ENCODE data around the gene MLXIPL.

MLXIPL gene

GRCh38 chr7:73650524-73650923 lies 26.2 kb upstream of the MLXIPL start:
- ATAC-seq (replicated peaks) (no peak), DNase-seq (no peak)
- no peak overlapping the region for H3K27ac Mint-ChIP-seq
- H3K4me3 Mint-ChIP-seq: no peak overlapping the region
- peaks cover 70 to 77% of the 10 kb centered on the region in 2 donors for H3K27me3 Mint-ChIP-seq
- peaks cover 0 to 2% of the 10 kb centered on the region in 2 donors for H3K9me3 Mint-ChIP-seq
- no peaks in the 10 kb centered on the region for H3K36me3 Mint-ChIP-seq
- peaks cover 16 to 18% of the 10 kb centered on the region in 2 donors for H3K4me1 Mint-ChIP-seq

GRCh38 chr7:73649576-73649975 lies 25.3 kb upstream of the MLXIPL start:
- no peak for DNase-seq
- Mint-ChIP-seq H3K27me3 (peaks cover 72 to 79% of the 10 kb centered on the region in 2 donors), H3K4me1 (peaks cover 16 to 18% of the 10 kb centered on the region in 2 donors), H3K9me3 (no peaks in the 10 kb centered on the region), H3K36me3 (no peaks in the 10 kb centered on the region), H3K27ac (no peak overlapping the region), H3K4me3 (no peak overlapping the region)
- no peak for ATAC-seq (replicated peaks)

GRCh38 chr7:73648593-73649332 lies 24.4 kb upstream of the MLXIPL start:
- H3K27me3 Mint-ChIP-seq: peaks cover 76 to 85% of the 10 kb centered on the region in 2 donors
- no peak for ATAC-seq (replicated peaks)
- no peak overlapping the region for H3K27ac Mint-ChIP-seq
- no peak for DNase-seq
- H3K36me3 Mint-ChIP-seq: no peaks in the 10 kb centered on the region
- peak overlapping the region; percentile 63 to 66 for H3K4me3 Mint-ChIP-seq
- H3K4me1 Mint-ChIP-seq: peaks cover 16 to 18% of the 10 kb centered on the region in 2 donors
- no peaks in the 10 kb centered on the region for H3K9me3 Mint-ChIP-seq

- peaks cover 74 to 85% of the 10 kb centered on the region in 2 donors for H3K27me3 Mint-ChIP-seq
- DNase-seq (peak; percentile 11), ATAC-seq (replicated peaks) (peak; percentile 75 to 79)
- peak overlapping the region; percentile 63 to 66 for H3K4me3 Mint-ChIP-seq
- no peaks in the 10 kb centered on the region for H3K36me3 Mint-ChIP-seq
- peaks cover 16 to 18% of the 10 kb centered on the region in 2 donors for H3K4me1 Mint-ChIP-seq
- no peaks in the 10 kb centered on the region for H3K9me3 Mint-ChIP-seq
- H3K27ac Mint-ChIP-seq: no peak overlapping the region
Measured at GRCh38 chr7:73647725-73648592, 23.6 kb upstream of the MLXIPL start.

- ATAC-seq (replicated peaks) (no peak), DNase-seq (no peak)
- Mint-ChIP-seq H3K9me3 (no peaks in the 10 kb centered on the region), H3K27me3 (peaks cover 67 to 80% of the 10 kb centered on the region in 2 donors), H3K4me1 (peaks cover 16 to 18% of the 10 kb centered on the region in 2 donors), H3K4me3 (peak overlapping the region in 1 of 2 donors; percentile 25), H3K36me3 (no peaks in the 10 kb centered on the region), H3K27ac (no peak overlapping the region)
Measured at GRCh38 chr7:73646785-73647724, 22.7 kb upstream of the MLXIPL start.

GRCh38 chr7:73645643-73646174 lies 21.4 kb upstream of the MLXIPL start:
- DNase-seq (no peak), ATAC-seq (replicated peaks) (no peak)
- H3K27ac Mint-ChIP-seq: no peak overlapping the region
- peaks cover 0 to 3% of the 10 kb centered on the region in 2 donors for H3K36me3 Mint-ChIP-seq
- H3K4me3 Mint-ChIP-seq: no peak overlapping the region
- peaks cover 0 to 3% of the 10 kb centered on the region in 2 donors for H3K9me3 Mint-ChIP-seq
- peaks cover 16 to 18% of the 10 kb centered on the region in 2 donors for H3K4me1 Mint-ChIP-seq
- peaks cover 62 to 75% of the 10 kb centered on the region in 2 donors for H3K27me3 Mint-ChIP-seq

- H3K4me1 Mint-ChIP-seq: peaks cover 16 to 18% of the 10 kb centered on the region in 2 donors
- H3K9me3 Mint-ChIP-seq: peaks cover 0 to 3% of the 10 kb centered on the region in 2 donors
- H3K4me3 Mint-ChIP-seq: no peak overlapping the region
- DNase-seq: no peak
- H3K36me3 Mint-ChIP-seq: peaks cover 0 to 3% of the 10 kb centered on the region in 2 donors
- no peak overlapping the region for H3K27ac Mint-ChIP-seq
- peaks cover 56 to 65% of the 10 kb centered on the region in 2 donors for H3K27me3 Mint-ChIP-seq
- ATAC-seq (replicated peaks): no peak
Measured at GRCh38 chr7:73644688-73645286, 20.5 kb upstream of the MLXIPL start.

- no peak overlapping the region for H3K4me3 Mint-ChIP-seq
- no peak overlapping the region for H3K27ac Mint-ChIP-seq
- H3K36me3 Mint-ChIP-seq: peaks cover 0 to 3% of the 10 kb centered on the region in 2 donors
- peaks cover 0 to 3% of the 10 kb centered on the region in 2 donors for H3K9me3 Mint-ChIP-seq
- H3K27me3 Mint-ChIP-seq: peaks cover 37 to 46% of the 10 kb centered on the region in 2 donors
- no peak for DNase-seq
- no peak for ATAC-seq (replicated peaks)
- H3K4me1 Mint-ChIP-seq: peaks cover 0 to 3% of the 10 kb centered on the region in 2 donors
Measured at GRCh38 chr7:73642834-73643233, 18.5 kb upstream of the MLXIPL start.

GRCh38 chr7:73638911-73639310 lies 14.6 kb upstream of the MLXIPL start:
- Mint-ChIP-seq H3K27me3 (peaks cover 19 to 28% of the 10 kb centered on the region in 2 donors), H3K4me3 (no peak overlapping the region), H3K9me3 (peaks cover 0 to 3% of the 10 kb centered on the region in 2 donors), H3K27ac (no peak overlapping the region), H3K36me3 (peaks cover 0 to 3% of the 10 kb centered on the region in 2 donors), H3K4me1 (no peaks in the 10 kb centered on the region)
- no peak for DNase-seq
- no peak for ATAC-seq (replicated peaks)

GRCh38 chr7:73635428-73636200 lies 11.3 kb upstream of the MLXIPL start:
- H3K36me3 Mint-ChIP-seq: no peaks in the 10 kb centered on the region
- no peaks in the 10 kb centered on the region for H3K9me3 Mint-ChIP-seq
- peaks cover 31 to 43% of the 10 kb centered on the region in 2 donors for H3K27me3 Mint-ChIP-seq
- H3K4me3 Mint-ChIP-seq: no peak overlapping the region
- H3K27ac Mint-ChIP-seq: no peak overlapping the region
- no peaks in the 10 kb centered on the region for H3K4me1 Mint-ChIP-seq
- no peak for DNase-seq
- ATAC-seq (replicated peaks): no peak

GRCh38 chr7:73633844-73634243 lies 9.5 kb upstream of the MLXIPL start:
- DNase-seq (no peak), ATAC-seq (replicated peaks) (no peak)
- Mint-ChIP-seq H3K27ac (no peak overlapping the region), H3K36me3 (no peaks in the 10 kb centered on the region), H3K4me1 (no peaks in the 10 kb centered on the region), H3K9me3 (no peaks in the 10 kb centered on the region), H3K27me3 (peaks cover 36 to 53% of the 10 kb centered on the region in 2 donors), H3K4me3 (no peak overlapping the region)

GRCh38 chr7:73633323-73633722 lies 9.0 kb upstream of the MLXIPL start:
- ATAC-seq (replicated peaks) (no peak), DNase-seq (no peak)
- no peaks in the 10 kb centered on the region for H3K9me3 Mint-ChIP-seq
- H3K27ac Mint-ChIP-seq: peak overlapping the region; percentile 32
- H3K4me3 Mint-ChIP-seq: no peak overlapping the region
- peaks cover 41 to 59% of the 10 kb centered on the region in 2 donors for H3K27me3 Mint-ChIP-seq
- H3K4me1 Mint-ChIP-seq: no peaks in the 10 kb centered on the region
- no peaks in the 10 kb centered on the region for H3K36me3 Mint-ChIP-seq

- Mint-ChIP-seq H3K27me3 (peaks cover 56 to 75% of the 10 kb centered on the region in 2 donors), H3K27ac (no peak overlapping the region), H3K9me3 (no peaks in the 10 kb centered on the region), H3K4me1 (no peaks in the 10 kb centered on the region), H3K36me3 (no peaks in the 10 kb centered on the region), H3K4me3 (no peak overlapping the region)
- no peak for ATAC-seq (replicated peaks)
- DNase-seq: no peak
Measured at GRCh38 chr7:73631558-73631957, 7.2 kb upstream of the MLXIPL start.

All from stimulated activated naive B cell treated with anti-CD40 and anti-IgM and Interleukin-4, amounts not matched to agents 10 μg/mL and 1 μg/mL and 100 μg/mL, for 72 hours (primary cell).